ENCODE results near the gene OR52B4.
"Not testable (repeated sequence)": the region's sequence is repeated elsewhere in the genome, so short reads cannot be mapped to it uniquely, and the experiment has no call there.

Gene OR52B4

GRCh38 chr11:4348142-4348541 lies 20.0 kb downstream of the OR52B4 start:
- H3K27ac ChIP-seq (ENCODE audit: low read length); H3K9ac ChIP-seq (ENCODE audit: low read length); H3K4me1 ChIP-seq (ENCODE audit: control insufficient read depth, low read depth, low read length); H3K9me3 ChIP-seq (ENCODE audit: control insufficient read depth, low read depth, low read length); H3K4me3 ChIP-seq (ENCODE audit: low read length); H3K27me3 ChIP-seq (ENCODE audit: control insufficient read depth, insufficient read depth, low read length); H3K36me3 ChIP-seq (ENCODE audit: control insufficient read depth, low read depth, low read length): not testable (repeated sequence)

DNA sequence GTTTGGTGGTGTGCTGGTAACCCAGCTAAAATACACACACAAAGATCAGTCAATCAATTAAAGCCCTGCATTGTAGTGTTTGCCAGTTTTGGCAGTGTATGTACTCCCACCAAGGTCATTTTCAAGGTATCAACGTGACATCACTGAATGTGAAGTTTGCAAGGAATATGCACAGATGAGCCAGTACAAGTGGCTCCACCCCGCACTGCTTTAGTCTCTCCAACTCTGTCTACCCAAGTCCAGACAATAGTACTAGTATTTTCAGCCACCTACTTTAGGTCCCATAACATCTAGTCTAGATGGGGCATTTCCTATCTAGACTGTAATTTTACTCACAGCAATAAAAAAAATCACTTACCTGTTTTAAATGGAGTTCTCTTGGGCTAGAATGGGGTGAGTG lies 22.8 kb downstream of the OR52B4 start:
- H3K27me3 ChIP-seq (ENCODE audit: control insufficient read depth, insufficient read depth, low read length); H3K27ac ChIP-seq (ENCODE audit: low read length); H3K9ac ChIP-seq (ENCODE audit: low read length); H3K9me3 ChIP-seq (ENCODE audit: control insufficient read depth, low read depth, low read length); H3K4me3 ChIP-seq (ENCODE audit: low read length); H3K4me1 ChIP-seq (ENCODE audit: control insufficient read depth, low read depth, low read length); H3K36me3 ChIP-seq (ENCODE audit: control insufficient read depth, low read depth, low read length): not testable (repeated sequence)

DNA sequence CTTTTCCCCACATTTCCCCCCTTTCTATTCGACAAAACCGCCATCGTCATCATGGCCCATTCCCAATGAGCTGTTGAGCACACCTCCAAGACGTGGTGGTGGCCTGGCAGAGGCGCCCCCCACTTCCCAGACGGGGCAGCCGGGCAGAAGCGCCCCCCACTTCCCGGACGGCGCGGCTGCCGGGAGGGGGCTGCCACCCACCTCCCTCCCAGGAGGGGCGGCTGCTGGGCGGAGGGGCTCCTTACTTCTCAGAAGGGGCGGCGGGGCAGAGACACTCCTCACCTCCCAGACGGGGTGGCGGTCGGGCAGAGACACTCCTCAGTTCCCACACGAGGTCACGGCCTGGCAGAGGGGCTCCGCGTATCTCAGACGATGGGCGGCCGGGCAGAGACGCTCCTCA lies 33.8 kb downstream of the OR52B4 start:
- not testable (repeated sequence) for H3K36me3 ChIP-seq (ENCODE audit: control insufficient read depth, low read depth, low read length); H3K27ac ChIP-seq (ENCODE audit: low read length); H3K27me3 ChIP-seq (ENCODE audit: control insufficient read depth, insufficient read depth, low read length); H3K9me3 ChIP-seq (ENCODE audit: control insufficient read depth, low read depth, low read length); H3K9ac ChIP-seq (ENCODE audit: low read length); H3K4me3 ChIP-seq (ENCODE audit: low read length); H3K4me1 ChIP-seq (ENCODE audit: control insufficient read depth, low read depth, low read length)
